Kidney (tissue), 14 donors: Measurements from ENCODE around the gene NRXN2. TPM values are rescaled to one million over a fixed set of nuclear protein-coding genes. Genes with fewer than 3 reads are reported as not detected.
A peak's percentile ranks its signal among the peaks of the same experiment; 100 is the strongest.

ENCODE experiments used
- DNase-seq, 5 donors: peaks; one replicate each; pipeline ENCODE4 v3.0.0-alpha.2; 2013 to 2020
- FAIRE-seq: peaks from 2 replicates; lab custom pipeline; 2012; peaks lifted over from hg19 to GRCh38; lab: Jason Lieb, UNC
- H3K27ac ChIP-seq, 2 donors: one replicate each; pipeline ENCODE4 v1.7.0; 2013; ENCODE audit warnings: low read depth in 2 of 2, low read length in 2 of 2, inconsistent platforms in 1 of 2
- H3K27me3 ChIP-seq: one replicate; pipeline ENCODE4 v1.7.1; 2013; ENCODE audit warnings: low read length, inconsistent platforms; ENCODE audit not compliant: control insufficient read depth, insufficient read depth
- H3K36me3 ChIP-seq, 3 donors: one replicate each; pipeline versions ENCODE4 v1.7.0 to v1.7.1; 2013; ENCODE audit warnings: low read length in 3 of 3, control low read depth in 1 of 3, inconsistent platforms in 1 of 3; ENCODE audit not compliant: insufficient read depth in 3 of 3, control insufficient read depth in 2 of 3
- H3K4me1 ChIP-seq, 3 donors: one replicate each; pipeline versions ENCODE4 v1.7.0 to v1.7.1; 2013; ENCODE audit warnings: low read length in 3 of 3, inconsistent platforms in 1 of 3, low read depth in 1 of 3; ENCODE audit not compliant: control insufficient read depth in 2 of 3, insufficient read depth in 2 of 3
- H3K4me3 ChIP-seq, 3 donors: one replicate each; pipeline versions ENCODE4 v1.7.0 to v1.8.1; 2013; ENCODE audit warnings: low read length in 3 of 3, control low read depth in 1 of 3, inconsistent platforms in 1 of 3
- H3K9ac ChIP-seq, 3 donors: one replicate each; pipeline versions ENCODE4 v1.7.0 to v1.7.1; 2013; ENCODE audit warnings: low read length in 3 of 3, control low read depth in 1 of 3, inconsistent platforms in 1 of 3
- H3K9me3 ChIP-seq, 3 donors: one replicate each; pipeline versions ENCODE4 v1.7.0 to v1.7.1; 2013; ENCODE audit warnings: low read length in 3 of 3, control low read depth in 1 of 3, inconsistent platforms in 1 of 3; ENCODE audit not compliant: control insufficient read depth in 2 of 3, insufficient read depth in 1 of 3
- intact Hi-C: fragments of 100-400 bp; cut with DNase I; formaldehyde crosslinking; loops from one replicate; pipeline ENCODE4 v1.11.1; 2022
- polyA plus RNA-seq: library from polyadenylated mRNA; stranded (reverse); fragments of 350-450 nt; fragmentation: Illumina TruSeq; extraction: RNeasy Lipid Tissue Mini Kit (QIAGEN cat#74804); gene quantifications from one replicate; pipeline ENCODE4 v1.2.3, GENCODE V29; 2014; ENCODE audit warnings: low read depth, low replicate concordance; ENCODE audit not compliant: insufficient read depth
- total RNA-seq: library from RNA; stranded (reverse); fragmentation: NEBNext Ultra II Directional; extraction: Animal tissue kit (Norgen Biotek cat#: 25700); gene quantifications from one replicate; pipeline ENCODE4 v1.2.1, GENCODE V29; 2021
- TF ChIP-seq, protein P1 (sequence below): IDR thresholded peaks from 3 replicates; pipeline ENCODE4 v1.5.1; 2012; ENCODE audit warnings: mild to moderate bottlenecking, moderate library complexity, borderline replicate concordance; ENCODE audit not compliant: insufficient read depth; ENCODE audit errors: extremely low read depth
- donor health status: control.
- donor health status: control.
- donor health status: control.
- donor health status: control.
- donor health status: control.
- donor health status: DM: yes; HTN: yes; CAD: no.
- donor health status: Normal renal cell carcinoma (clear cell type).

NRXN2 gene
- total and polyA plus RNA-seq, 2 donors from 2014 or later, result 13.3 to 22.0 TPM

DNA sequence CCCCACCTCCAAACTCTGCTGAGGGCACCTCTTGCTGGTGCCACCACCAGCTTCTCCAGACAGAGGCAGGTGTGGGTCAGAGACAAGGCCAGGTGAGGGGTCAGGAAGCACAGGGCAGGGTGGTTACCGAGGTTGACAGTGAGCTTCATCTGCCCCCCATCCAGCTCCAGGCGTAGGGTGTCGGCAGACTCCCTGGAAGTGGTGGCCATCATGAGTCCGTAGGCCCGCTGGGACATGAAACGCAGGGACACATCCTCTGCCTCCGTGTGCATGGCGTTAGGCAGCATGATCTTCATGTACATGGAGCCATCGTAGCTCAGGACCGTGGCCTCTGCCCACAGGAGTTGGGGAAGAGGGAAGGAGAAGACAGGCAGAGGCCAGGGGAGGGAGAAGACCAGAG is 62.8 kb downstream of the NRXN2 start:
- TF ChIP-seq, protein P1, sequence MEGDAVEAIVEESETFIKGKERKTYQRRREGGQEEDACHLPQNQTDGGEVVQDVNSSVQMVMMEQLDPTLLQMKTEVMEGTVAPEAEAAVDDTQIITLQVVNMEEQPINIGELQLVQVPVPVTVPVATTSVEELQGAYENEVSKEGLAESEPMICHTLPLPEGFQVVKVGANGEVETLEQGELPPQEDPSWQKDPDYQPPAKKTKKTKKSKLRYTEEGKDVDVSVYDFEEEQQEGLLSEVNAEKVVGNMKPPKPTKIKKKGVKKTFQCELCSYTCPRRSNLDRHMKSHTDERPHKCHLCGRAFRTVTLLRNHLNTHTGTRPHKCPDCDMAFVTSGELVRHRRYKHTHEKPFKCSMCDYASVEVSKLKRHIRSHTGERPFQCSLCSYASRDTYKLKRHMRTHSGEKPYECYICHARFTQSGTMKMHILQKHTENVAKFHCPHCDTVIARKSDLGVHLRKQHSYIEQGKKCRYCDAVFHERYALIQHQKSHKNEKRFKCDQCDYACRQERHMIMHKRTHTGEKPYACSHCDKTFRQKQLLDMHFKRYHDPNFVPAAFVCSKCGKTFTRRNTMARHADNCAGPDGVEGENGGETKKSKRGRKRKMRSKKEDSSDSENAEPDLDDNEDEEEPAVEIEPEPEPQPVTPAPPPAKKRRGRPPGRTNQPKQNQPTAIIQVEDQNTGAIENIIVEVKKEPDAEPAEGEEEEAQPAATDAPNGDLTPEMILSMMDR, result no peak
- FAIRE-seq (no peak), DNase-seq (peak in 1 of 5 donors; percentile 62)
- H3K4me1 ChIP-seq, result peaks cover 0 to 3% (median 0%) of the 10 kb centered on the region in 3 donors
- no peaks in the 10 kb centered on the region for H3K36me3 ChIP-seq
- H3K27me3 ChIP-seq, result no peaks in the 10 kb centered on the region
- H3K9me3 ChIP-seq, result no peaks in the 10 kb centered on the region
- intact Hi-C loops, result no loop called here
- no peak overlapping the region for H3K27ac ChIP-seq
- no peak overlapping the region for H3K9ac ChIP-seq
- no peak overlapping the region for H3K4me3 ChIP-seq

DNA sequence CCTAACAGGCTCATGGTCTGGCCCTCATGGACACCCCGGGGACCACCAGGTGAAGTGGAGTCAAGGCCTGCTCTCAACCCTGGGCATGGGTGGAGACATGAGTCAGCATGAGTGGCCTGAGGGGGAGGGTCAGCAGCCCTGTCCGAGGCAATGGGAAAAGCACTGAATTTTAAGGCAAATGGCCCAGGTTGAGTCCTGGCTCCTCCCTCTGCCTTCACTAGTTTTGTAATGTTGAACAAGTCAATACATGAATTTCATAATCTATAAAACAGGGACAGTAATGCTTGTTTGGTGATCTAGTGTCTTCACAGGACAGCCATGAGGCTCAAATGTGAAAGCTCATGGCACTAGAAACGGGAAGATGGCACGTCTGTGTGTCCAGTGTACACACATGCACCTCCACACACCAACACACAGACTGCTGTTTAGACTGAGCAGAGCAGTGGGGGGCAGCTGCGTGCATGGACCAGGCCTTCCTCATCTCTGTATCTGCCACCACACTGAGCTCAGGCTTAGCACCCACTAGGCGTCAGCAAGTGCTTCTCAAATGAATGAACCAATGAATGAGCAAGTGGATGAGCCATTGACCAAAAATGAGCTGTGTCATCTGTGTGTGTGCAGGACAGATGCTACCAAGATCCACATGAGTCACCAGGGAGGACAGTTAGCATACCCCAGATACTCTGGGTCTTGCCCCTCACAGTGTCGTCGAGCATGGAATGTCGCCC is 63.4 kb downstream of the NRXN2 start:
- FAIRE-seq (no peak), DNase-seq (no peak)
- H3K36me3 ChIP-seq, result no peaks in the 10 kb centered on the region

DNA sequence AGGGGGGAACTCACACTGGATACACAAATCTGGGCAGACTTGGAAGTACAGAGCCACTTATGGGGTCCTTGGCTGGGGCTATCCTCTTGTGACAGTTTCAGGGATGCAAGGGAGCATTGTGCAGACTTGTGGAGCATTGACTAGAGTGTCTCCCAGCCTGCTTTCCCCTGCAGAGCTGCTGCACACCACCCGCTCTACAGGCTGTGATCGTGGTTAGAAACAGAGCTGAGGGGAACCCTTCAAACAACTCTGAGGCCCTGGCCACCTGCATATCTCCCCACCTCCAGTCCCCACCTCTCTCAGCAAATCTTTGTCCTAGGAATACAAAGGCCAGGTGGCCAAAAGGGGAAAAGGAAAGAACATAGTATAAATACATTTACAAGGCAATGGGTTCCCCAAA is 64.7 kb downstream of the NRXN2 start:
- Histone ChIP-seq H3K36me3 (no peaks in the 10 kb centered on the region), H3K27ac (no peak overlapping the region), H3K4me3 (no peak overlapping the region), H3K9ac (no peak overlapping the region), H3K27me3 (no peaks in the 10 kb centered on the region), H3K9me3 (no peaks in the 10 kb centered on the region), H3K4me1 (peaks cover 0 to 3% (median 0%) of the 10 kb centered on the region in 3 donors)
- TF ChIP-seq, protein P1, result no peak
- intact Hi-C loops, result no loop called here
- no peak for FAIRE-seq
- peak in 1 of 5 donors; percentile 24 for DNase-seq

More for the DNA sequence above, 63.4 kb downstream of the NRXN2 start:
- TF ChIP-seq, protein P1, result no peak
- intact Hi-C loops, result no loop called here
- H3K9me3 ChIP-seq, result no peaks in the 10 kb centered on the region
- H3K4me3 ChIP-seq, result no peak overlapping the region
- H3K27ac ChIP-seq, result no peak overlapping the region
- no peak overlapping the region for H3K9ac ChIP-seq
- no peaks in the 10 kb centered on the region for H3K27me3 ChIP-seq
- H3K4me1 ChIP-seq, result peaks cover 0 to 3% (median 0%) of the 10 kb centered on the region in 3 donors
